ENCODE measurements around the gene ACAD10.
"Not testable (repeated sequence)": the region's sequence is repeated elsewhere in the genome, so short reads cannot be mapped to it uniquely, and the experiment has no call there.

ACAD10 gene

GRCh38 chr12:111685811-111686573 is at the start of gene ACAD10, which contains the start of gene BRAP:
ACAD10 (plus strand) TSS chr12:111686053; CDS start chr12:111692710, 6,657 bp downstream.
BRAP (minus strand) TSS chr12:111685956; CDS start chr12:111685792, 164 bp downstream.
- peak; percentile 92 for DNase-seq

GRCh38 chr12:111636209-111636945 is 49.5 kb upstream of the ACAD10 start:
- DNase-seq = no peak

- no peak for DNase-seq
Measured at GRCh38 chr12:111638556-111638955, 47.3 kb upstream of the ACAD10 start.

GRCh38 chr12:111640506-111640905 is 45.3 kb upstream of the ACAD10 start:
- DNase-seq = no peak

GRCh38 chr12:111642681-111643426 is 43.0 kb upstream of the ACAD10 start:
- no peak for DNase-seq

GRCh38 chr12:111643427-111643826 is 42.4 kb upstream of the ACAD10 start:
- DNase-seq = no peak

GRCh38 chr12:111645433-111645832 is 40.4 kb upstream of the ACAD10 start:
- peak; percentile 29 for DNase-seq

- no peak for DNase-seq
Measured at GRCh38 chr12:111650912-111651311, 34.9 kb upstream of the ACAD10 start.

- DNase-seq = not testable (repeated sequence)
Measured at GRCh38 chr12:111652530-111652929, 33.3 kb upstream of the ACAD10 start.

GRCh38 chr12:111653596-111653995 is 32.3 kb upstream of the ACAD10 start:
- no peak for DNase-seq

- DNase-seq = no peak
Measured at GRCh38 chr12:111655356-111655755, 30.5 kb upstream of the ACAD10 start.

GRCh38 chr12:111656016-111656415 is 29.8 kb upstream of the ACAD10 start:
- DNase-seq = no peak

GRCh38 chr12:111664499-111664898 is 21.4 kb upstream of the ACAD10 start:
- DNase-seq = no peak

- no peak for DNase-seq
Measured at GRCh38 chr12:111664961-111665865, 20.6 kb upstream of the ACAD10 start.

GRCh38 chr12:111672822-111673381 is 13.0 kb upstream of the ACAD10 start:
- no peak for DNase-seq

- DNase-seq = peak; percentile 39
Measured at GRCh38 chr12:111673503-111673902, 12.3 kb upstream of the ACAD10 start.

- DNase-seq = no peak
Measured at GRCh38 chr12:111677186-111677585, 8.7 kb upstream of the ACAD10 start.

- DNase-seq = not testable (repeated sequence)
Measured at GRCh38 chr12:111684485-111685198, 1.2 kb upstream of the ACAD10 start.

- no peak for DNase-seq
Measured at GRCh38 chr12:111685322-111685810, 487 bp upstream of the ACAD10 start.

GRCh38 chr12:111686574-111687105 is 787 bp downstream of the ACAD10 start:
- peak; percentile 18 for DNase-seq

- no peak for DNase-seq
Measured at GRCh38 chr12:111687255-111687654, 1.4 kb downstream of the ACAD10 start.

Data from HCEC 1CT (cell line).